Measurements from ENCODE around the gene MUC13.

MUC13 gene, protein sequence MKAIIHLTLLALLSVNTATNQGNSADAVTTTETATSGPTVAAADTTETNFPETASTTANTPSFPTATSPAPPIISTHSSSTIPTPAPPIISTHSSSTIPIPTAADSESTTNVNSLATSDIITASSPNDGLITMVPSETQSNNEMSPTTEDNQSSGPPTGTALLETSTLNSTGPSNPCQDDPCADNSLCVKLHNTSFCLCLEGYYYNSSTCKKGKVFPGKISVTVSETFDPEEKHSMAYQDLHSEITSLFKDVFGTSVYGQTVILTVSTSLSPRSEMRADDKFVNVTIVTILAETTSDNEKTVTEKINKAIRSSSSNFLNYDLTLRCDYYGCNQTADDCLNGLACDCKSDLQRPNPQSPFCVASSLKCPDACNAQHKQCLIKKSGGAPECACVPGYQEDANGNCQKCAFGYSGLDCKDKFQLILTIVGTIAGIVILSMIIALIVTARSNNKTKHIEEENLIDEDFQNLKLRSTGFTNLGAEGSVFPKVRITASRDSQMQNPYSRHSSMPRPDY

DNA sequence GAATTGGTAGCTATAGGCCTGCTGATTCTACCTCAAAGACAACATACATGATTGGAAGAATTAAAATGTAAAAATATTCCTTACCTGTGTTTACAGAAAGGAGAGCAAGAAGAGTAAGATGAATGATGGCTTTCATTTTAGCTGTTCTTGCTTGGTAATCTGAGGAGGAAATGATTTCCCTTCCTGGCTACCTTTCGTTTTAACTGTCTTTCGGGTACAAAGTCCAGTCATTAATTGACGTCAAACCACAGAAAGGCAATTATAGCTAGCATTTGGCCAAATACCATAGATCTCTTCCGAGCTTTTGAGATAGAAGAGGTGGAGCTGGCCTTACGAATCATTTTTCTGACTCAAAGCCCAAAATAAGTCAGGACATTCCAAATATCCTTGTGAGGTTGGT is at the start of gene MUC13:
MUC13 (minus strand) TSS at position 175 of the 400 bp plus-strand sequence; CDS start at position 136, 39 bp downstream.
- no peak for TF ChIP-seq CTCF (conservative IDR thresholded peaks at IDR 0.05; ENCODE audit: low read depth, low read length)
- no peak for DNase-seq (ENCODE audit: low read depth)
- no peak within 1 kb of the TSS for H3K4me3 ChIP-seq (ENCODE audit: low read depth, low read length)

GRCh38 chr3:124982855-124983254 is 48.3 kb upstream of the MUC13 start:
- H3K4me3 ChIP-seq (ENCODE audit: low read depth, low read length) = no peak overlapping the region
- no peak for TF ChIP-seq CTCF (conservative IDR thresholded peaks at IDR 0.05; ENCODE audit: low read depth, low read length)
- no peak for DNase-seq (ENCODE audit: low read depth)

DNA sequence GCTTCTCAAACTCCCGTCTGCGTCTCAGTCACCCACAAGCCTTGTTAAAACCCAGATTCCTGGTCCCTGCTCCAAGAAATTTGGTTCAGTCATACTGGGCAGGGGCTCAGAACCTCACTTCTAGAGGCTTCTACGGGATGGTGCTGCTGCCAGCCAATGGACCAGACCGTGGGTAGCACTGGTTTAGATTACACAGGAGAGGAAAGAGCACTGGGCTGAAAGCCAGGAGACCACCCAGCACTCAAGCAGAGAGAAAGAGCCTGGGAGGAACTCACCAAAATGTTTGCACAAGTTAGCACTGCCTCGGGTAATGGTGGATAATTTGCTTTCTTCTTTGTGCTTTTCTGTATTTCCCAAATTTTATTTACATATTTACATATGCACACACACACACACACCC is 46.9 kb upstream of the MUC13 start:
- H3K4me3 ChIP-seq (ENCODE audit: low read depth, low read length) = no peak overlapping the region
- no peak for DNase-seq (ENCODE audit: low read depth)
- TF ChIP-seq CTCF (conservative IDR thresholded peaks at IDR 0.05; ENCODE audit: low read depth, low read length) = no peak

DNA sequence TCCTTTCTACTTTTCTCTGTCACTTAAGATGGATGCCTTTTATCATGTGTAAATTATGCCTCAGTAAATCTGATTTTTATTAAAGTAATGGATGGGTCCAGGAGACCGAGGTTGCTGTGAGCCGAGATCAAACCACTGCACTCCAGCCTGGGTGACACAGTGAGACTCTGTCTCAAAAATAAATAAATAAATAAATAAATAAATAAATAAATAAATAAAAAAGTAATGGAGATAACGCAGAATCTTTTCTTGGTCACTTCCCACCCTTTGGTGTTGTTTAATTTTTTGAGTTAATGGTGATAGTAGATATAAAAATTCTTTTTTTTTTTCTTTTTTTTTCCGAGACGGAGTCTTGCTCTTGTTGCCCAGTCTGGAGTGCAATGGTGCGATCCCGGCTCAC is 44.1 kb upstream of the MUC13 start:
- no peak overlapping the region for H3K4me3 ChIP-seq (ENCODE audit: low read depth, low read length)
- DNase-seq (ENCODE audit: low read depth) = no peak
- TF ChIP-seq CTCF (conservative IDR thresholded peaks at IDR 0.05; ENCODE audit: low read depth, low read length) = no peak

- no peak for TF ChIP-seq CTCF (conservative IDR thresholded peaks at IDR 0.05; ENCODE audit: low read depth, low read length)
- DNase-seq (ENCODE audit: low read depth) = no peak
- H3K4me3 ChIP-seq (ENCODE audit: low read depth, low read length) = no peak overlapping the region
These were observed 41.8 kb upstream of the MUC13 start for GRCh38 chr3:124976383-124976782.

DNA sequence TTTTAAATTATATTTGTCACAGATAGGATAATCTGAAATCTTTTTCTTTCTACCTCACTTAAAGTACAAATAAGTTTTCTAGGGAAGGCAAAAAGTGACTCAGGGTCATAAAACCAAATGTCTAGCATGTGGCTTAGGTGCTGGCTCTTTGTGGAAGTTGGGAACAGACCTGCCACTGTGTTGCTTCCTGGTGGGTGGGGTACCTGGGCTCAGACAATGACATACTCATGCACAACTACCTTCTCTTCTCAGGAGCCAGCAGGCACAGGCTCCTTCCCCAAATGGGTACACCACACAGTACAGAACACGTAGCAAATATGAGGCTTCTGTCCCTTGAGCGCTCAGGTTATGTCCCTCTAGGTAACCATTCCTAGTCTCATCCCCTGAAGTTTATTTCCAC is 40.1 kb upstream of the MUC13 start:
- TF ChIP-seq CTCF (conservative IDR thresholded peaks at IDR 0.05; ENCODE audit: low read depth, low read length) = no peak
- no peak for DNase-seq (ENCODE audit: low read depth)
- no peak overlapping the region for H3K4me3 ChIP-seq (ENCODE audit: low read depth, low read length)

DNA sequence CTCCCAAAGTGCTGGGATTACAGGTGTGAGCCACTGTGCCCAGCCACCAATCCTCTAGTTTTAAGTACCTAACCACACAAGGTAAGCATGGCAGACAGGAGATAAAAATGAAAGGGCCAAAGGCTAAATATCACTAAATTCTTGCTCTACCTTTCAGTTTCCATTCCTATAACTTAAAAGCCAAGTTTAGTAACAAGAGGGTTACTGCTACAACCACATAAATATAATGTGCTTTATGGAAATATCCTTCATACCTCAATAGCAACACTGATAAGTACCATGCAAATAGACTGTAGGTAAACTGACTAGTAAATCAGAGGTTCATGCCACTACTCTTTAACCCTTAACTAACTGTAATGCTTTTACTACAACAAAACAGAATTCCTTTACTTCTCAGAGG is 38.7 kb upstream of the MUC13 start:
- no peak for TF ChIP-seq CTCF (conservative IDR thresholded peaks at IDR 0.05; ENCODE audit: low read depth, low read length)
- no peak overlapping the region for H3K4me3 ChIP-seq (ENCODE audit: low read depth, low read length)
- no peak for DNase-seq (ENCODE audit: low read depth)

Data from choroid plexus epithelial cell (primary cell).